HG02973 (cell line): ENCODE measurements around the gene RUNX1.
"Not testable (repeated sequence)": the region's sequence is repeated elsewhere in the genome, so short reads cannot be mapped to it uniquely, and the experiment has no call there.

Source experiments
- ATAC-seq: cut with Tn5 transposase; IDR thresholded peaks from one replicate; pipeline ENCODE4 v1.9.1; 2021; ENCODE audit warnings: moderate library complexity; ENCODE audit not compliant: unreplicated experiment

Gene RUNX1

DNA sequence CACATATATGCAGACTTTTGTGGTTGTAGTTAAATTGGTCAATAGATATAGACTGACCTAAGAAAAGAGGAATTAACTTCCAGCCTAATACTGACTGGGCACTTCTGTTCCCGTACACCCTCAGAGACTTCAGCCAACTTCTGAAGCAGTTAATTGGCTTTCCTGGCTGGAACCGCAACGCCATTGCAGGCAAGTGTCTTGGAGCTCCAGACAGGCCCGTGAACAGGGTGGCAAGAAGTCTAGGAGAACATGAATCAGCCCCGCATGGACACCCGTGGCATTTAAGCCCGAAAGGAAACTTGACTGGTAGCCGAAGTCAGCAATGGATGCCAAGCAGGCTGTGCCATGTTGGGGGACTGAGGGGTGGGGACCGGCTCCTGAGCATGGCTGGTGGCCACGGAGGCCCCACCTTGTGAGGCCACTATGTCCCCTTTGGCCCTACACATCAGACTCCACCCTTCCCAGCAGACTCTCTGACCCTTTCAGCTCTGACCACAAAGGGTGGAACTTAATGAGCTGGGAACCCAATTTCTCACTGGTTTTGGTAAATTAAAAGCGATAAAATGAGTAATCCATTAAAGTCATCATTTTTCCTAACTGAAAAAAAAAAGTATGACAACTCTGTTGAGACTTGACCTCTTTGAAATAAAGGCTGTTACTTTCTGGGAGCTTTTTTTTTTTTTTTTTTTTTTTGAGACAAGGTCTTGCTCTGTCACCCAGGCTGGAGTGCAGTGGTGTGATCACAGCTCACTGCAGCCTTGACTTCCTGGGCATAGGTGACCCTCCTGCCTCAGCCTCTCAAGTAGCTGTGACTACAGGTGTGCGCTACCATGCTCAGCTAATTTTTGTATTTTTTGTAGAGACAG lies 54.1 kb downstream of the RUNX1 start:
- no peak for ATAC-seq

- not testable (repeated sequence) for ATAC-seq
These were observed 55.6 kb downstream of the RUNX1 start for GRCh38 chr21:34993521-34993921.

DNA sequence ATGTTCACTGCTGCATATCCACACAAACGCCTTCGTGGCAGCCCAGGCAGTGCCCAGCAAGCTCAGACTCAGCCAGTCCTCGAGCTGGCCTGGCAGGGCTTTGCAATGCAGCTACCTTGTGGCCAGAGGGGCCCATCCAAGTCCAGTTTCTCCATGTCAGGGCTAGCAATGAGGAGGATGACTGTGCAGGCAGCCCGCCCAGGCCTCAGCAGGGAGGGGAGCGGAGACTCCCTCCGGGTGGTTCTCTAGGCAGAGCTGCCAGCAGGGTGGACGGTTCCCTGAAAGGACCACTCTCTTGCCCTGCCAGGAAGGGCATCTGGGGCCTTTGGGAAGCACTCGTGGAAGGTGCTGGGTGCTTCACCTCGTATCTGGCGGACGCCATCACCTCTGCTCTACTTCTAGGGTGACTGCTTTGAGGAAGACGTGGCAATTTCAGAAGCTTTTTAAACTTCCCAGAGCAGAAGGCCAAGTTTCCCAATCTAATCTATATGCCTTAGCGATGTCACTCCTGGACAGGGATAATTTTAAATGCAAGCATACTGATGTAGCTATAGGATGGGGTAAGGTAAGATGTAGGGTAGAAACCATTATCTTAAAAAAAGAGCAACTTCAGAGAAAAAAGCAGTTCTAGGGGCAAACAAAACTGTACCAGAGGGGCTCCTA lies 56.2 kb downstream of the RUNX1 start:
- no peak for ATAC-seq

GRCh38 chr21:34992180-34992579 lies 56.9 kb downstream of the RUNX1 start:
- no peak for ATAC-seq

GRCh38 chr21:34991366-34991957 lies 57.6 kb downstream of the RUNX1 start:
- no peak for ATAC-seq

- no peak for ATAC-seq
These were observed 58.3 kb downstream of the RUNX1 start for GRCh38 chr21:34990842-34991241.

DNA sequence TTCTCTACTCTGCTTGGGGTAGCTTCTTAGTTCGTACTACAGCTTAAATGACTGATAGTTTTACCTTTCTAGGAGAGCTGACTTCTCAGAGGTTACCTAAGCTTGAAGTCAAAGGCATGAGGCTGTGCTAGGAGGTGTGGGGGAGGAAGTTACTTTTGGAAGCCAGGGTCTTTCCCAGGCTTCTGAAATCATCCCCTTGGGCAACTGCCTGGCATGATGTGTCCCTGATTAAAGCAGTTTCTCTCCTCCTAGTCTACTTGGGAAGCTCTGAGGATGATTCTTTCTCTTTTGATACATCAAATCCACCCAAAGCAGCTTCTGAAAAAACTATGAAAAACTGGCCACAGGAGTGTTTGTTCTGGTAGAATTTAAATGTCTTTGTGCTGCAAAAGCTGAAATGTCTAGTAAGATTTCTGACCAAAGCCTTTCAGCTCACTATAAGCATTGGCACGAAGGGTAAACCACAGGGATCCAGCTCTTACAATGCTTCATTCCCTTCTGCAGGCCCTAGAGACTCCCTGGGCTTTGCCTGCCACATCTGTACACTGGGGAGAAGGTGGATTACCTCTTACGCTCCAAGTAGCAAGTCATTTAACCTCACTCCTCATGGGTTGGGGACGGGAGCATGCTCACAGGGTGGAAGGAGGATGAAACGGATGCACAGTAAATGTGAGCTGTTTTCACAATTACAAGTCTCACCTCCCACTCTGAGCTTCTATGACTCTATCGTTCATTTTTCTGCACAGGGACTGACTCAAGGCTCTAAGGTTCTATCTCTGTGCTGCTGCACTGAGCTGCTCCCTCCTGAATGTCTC lies 59.6 kb downstream of the RUNX1 start:
- ATAC-seq, result no peak

DNA sequence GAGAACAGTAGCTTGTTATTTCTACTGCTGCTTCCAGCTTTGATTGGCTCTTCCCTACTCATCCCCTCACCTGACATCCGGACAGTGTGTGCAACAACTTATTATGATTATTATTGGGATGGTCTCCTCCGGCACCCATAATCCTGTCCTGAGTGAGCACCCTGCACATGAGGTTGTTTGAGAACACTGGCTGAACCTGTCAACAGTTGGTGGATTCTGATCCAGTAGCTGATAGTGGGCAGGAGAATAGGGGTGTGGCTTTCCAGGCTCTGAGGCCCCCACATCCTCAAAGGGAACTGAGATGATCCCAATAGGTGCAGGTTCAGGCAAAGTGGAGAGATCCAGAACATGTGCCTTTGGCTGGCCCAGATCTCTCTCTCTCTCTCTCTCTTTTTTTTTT lies 60.5 kb downstream of the RUNX1 start:
- no peak for ATAC-seq

DNA sequence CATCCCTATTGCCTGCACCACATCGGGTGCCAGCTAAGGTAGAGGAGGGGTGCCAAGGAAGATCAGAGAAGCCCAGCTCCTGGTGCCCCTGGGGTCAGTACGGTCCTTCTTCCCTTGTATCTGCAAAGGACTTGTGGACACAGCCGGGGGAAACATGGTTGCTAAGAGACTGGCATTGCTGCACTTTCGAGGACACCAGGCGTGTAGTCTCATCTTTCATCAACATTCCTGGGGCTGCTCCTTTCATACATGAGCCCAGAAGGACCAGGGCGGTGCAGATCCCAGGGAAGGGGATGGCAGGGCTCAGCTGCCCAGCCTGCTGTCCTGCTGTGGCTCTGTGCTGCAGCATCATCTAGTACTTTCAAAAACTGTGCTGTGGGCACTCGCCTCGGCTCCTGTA lies 61.0 kb downstream of the RUNX1 start:
- ATAC-seq, result no peak

DNA sequence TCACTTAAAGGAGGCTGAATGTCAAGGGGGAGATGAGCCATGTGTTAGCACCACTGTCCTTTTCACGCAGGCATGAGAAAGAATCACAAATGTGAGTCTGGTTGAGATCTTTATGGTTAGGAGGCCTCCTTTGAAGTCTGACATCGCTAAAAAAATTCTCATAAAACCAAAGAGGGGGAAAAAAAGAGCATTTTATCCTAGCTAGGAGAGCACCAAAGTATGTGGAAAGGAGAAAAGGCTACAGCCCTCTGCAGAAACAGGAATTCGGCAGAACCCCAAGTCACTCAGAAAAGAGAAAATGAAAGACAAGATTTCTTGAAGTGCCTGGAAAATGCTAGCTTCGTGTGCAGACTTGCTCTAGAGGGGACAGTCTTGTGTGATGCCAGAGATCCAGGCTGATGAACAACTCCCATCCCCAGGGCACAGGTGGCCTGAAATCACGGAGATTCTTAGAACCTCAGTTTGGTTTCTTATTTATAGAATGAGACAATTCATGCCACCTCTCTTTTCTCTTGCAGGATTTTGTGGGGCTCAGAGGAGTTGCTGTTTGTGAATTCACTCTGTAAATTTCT lies 61.5 kb downstream of the RUNX1 start:
- ATAC-seq, result no peak

DNA sequence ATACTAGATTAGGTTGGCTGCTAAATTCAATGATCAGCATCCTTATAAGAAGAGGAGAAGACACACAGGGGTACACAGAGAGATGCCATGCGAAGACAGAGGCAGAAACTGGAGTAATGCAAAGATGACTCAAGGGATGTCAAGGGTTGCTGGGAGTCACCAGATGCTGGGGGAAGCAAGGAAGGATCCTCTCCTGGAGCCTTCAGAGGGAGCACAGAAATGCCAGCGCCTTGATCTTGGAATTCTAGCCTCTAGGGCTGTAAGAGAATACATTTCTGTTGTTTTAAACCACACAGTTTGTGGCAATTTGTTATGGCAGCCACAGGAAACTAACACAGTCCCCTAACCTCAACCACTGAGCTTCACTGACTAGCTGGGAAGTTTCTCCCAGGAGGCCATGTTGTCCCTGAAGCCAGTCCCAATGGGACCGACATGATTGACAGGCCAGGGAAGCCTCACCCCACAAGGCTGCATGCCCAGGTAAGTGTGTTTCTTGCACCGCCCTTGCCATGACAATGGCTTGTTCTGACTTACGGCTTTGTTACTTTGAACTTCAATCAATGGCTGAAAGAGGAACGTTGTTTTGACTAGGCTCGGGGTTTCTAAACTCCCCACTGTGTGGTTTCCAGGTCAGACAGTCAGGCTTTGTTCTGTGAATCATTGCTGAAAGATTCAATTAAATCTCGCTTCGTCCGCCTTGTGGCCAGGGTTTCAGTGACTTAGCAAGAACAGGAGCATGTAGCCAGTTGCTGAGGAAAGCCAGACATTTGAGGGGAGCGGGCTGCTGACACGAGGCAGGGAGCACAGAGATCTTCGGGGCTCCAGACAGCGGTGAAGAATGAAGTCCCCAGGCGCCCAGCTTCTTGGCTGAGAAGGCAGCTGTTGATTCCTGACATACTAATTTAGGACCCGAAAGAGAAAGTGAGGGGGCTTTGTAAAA lies 62.3 kb downstream of the RUNX1 start:
- ATAC-seq, result peak; percentile 50

GRCh38 chr21:34984356-34985058 lies 64.6 kb downstream of the RUNX1 start:
- ATAC-seq, result no peak

- no peak for ATAC-seq
These were observed 65.4 kb downstream of the RUNX1 start for GRCh38 chr21:34983680-34984086.

GRCh38 chr21:34981791-34982190 lies 67.3 kb downstream of the RUNX1 start:
- no peak for ATAC-seq

DNA sequence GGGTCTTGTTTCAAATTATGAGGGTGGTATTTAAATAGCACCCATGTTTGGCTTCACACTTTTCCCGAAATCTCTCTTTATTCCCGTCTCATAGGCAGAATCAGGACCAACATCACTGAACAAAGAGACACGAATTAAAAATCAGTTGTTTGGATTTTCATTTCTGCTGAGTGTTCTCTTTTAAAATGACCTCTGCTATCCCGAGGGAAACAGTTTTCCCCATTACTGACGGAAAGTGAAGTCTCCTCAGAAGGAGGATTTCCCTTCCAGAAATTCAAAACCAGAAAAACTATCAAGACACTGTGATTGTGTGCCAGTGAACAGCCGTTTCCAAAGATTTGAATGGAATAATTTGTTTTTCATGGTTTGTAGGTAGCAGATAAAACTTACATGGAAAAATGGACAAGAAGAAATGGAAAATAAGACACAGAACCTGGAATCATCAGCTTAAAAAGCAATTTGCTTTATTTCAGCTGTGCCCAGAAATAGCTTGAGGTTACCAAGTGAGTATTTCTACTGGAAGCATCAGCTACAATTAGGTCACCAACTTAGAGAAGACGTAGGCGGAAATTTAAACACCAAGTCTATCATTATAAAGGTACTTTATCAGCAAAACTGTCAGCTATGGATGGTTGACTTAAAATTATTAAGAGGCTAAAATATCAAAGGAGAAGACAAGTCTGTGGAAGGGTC lies 68.5 kb downstream of the RUNX1 start:
- ATAC-seq, result no peak

DNA sequence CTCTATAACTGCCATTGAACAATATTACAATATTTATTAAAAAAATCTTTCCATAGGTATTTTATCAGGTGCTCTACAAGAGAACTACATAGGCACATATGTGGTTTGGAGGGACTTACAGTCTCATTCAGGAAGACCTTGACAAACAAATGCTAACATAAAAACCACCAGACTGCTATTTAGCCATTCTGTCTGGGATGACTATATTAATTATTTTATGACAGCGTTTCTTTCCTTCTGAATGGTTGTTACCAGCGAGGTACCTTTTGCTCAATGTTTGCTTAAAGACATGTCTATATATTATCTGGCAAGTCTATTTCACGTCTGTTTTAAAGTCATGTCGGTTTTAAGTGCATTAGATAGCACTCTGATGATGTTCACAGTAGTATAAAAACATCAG lies 69.7 kb downstream of the RUNX1 start:
- ATAC-seq, result no peak

GRCh38 chr21:34977333-34977732 lies 71.8 kb downstream of the RUNX1 start:
- ATAC-seq, result no peak

DNA sequence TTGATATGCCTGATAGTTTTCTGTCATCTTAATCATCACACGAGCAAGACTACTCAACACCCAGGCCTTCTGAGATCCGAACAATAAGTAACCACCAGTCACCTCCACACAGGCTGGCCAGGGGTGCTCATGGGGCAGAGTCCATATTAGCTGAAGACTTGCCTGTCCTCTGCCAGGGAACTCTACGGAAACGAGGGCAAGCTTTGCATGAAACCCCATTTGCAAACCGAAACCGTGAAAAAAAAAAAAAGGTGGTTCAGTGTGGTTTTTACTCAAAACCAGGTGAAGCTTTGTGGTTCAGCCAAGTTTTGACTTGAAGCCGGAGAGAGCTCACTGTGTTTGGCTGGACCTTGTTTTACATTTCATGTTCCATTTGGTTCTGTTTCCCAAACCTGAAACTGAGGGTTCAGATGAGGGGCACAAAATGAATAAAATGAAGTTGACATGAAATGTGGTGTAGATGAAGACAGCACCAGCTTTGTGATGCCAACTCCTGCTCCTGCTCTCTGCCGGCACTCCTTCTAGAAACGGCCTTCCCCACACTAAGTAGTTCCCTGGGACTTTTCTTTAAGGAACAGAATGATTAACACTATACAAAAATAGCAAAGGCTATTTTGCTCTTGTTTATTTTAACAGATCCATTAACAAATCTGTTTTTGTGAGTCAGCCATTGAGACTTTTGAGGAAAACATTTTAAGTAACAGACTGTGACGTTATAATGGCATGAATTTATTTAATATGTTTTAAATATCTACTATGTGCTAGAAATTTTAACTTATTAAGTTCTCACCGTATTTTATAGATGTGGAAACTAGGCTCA lies 74.7 kb downstream of the RUNX1 start:
- ATAC-seq, result peak; percentile 66
